K562 (cell line): Measurements from ENCODE around the gene ABHD14A.

Experiments
- CTCF ChIP-seq, 3 experiments: IDR thresholded peaks in 2 of 3; conservative IDR thresholded peaks in 1 of 3; 2 replicates each; pipeline ENCODE4 v1.5.1; 2011 to 2012; ENCODE audit warnings: low read length in 3 of 3, mild to moderate bottlenecking in 3 of 3, control low read depth in 2 of 3, improper control_type of control experiment in 1 of 3, inconsistent platforms in 1 of 3, low read depth in 1 of 3, mixed read lengths in 1 of 3, moderate library complexity in 1 of 3; ENCODE audit not compliant: insufficient read depth in 2 of 3
- EZH2 ChIP-seq: IDR thresholded peaks from 2 replicates; pipeline ENCODE4 v1.6.1; 2012; ENCODE audit warnings: low read depth, mild to moderate bottlenecking, inconsistent platforms, low read length, borderline replicate concordance
- MBD2 ChIP-seq: sonication (generic); IDR thresholded peaks from 2 replicates; pipeline ENCODE4 v1.6.1; 2016; ENCODE audit warnings: low read depth, borderline replicate concordance
- MYC ChIP-seq, 2 experiments: fragments of 250-450 bp in 1 of 2; sonication (Bioruptor Pico) in 1 of 2; IDR thresholded peaks; 2 replicates each; pipeline versions ENCODE4 v1.5.1 to v1.6.1; 2012 to 2021; ENCODE audit warnings: low read depth in 2 of 2, borderline replicate concordance in 1 of 2, improper control_type of control experiment in 1 of 2, low read length in 1 of 2, mild to moderate bottlenecking in 1 of 2, moderate library complexity in 1 of 2
- NFYB ChIP-seq: IDR thresholded peaks from 2 replicates; pipeline ENCODE4 v1.6.1; 2011; ENCODE audit warnings: mild to moderate bottlenecking, moderate library complexity; ENCODE audit not compliant: insufficient read length; ENCODE audit errors: extremely low read depth

GRCh38 chr3:52026041-52026440, 51.2 kb downstream of the ABHD14A start:
- no peak for TF ChIP-seq EZH2
- TF ChIP-seq MYC (IDR thresholded peaks at IDR 0.05; ENCODE audit: low read depth, low read length) = no peak
- TF ChIP-seq MYC (CRISPR knock-in tag; IDR thresholded peaks at IDR 0.05; ENCODE audit: borderline replicate concordance, low read depth) = no peak
- TF ChIP-seq NFYB = no peak
- TF ChIP-seq CTCF (IDR thresholded peaks at IDR 0.05 in 2 of 3, conservative IDR thresholded peaks at IDR 0.05 in 1 of 3; ENCODE audit: insufficient read depth in 2 of 3, low read depth in 1 of 3, low read length in 3 of 3) = no peak
- TF ChIP-seq MBD2 = no peak
